ENCODE results near the gene EPS8L3.

- TF ChIP-seq POLR2A (IDR thresholded peaks at IDR 0.05): no peak
- TF ChIP-seq EP300 (IDR thresholded peaks at IDR 0.05): no peak
Measured at GRCh38 chr1:109716570-109717090, 47.1 kb downstream of the EPS8L3 start.

Data from upper lobe of left lung (tissue), 4 donors.